ENCODE measurements around the gene HMGN4.

DNA sequence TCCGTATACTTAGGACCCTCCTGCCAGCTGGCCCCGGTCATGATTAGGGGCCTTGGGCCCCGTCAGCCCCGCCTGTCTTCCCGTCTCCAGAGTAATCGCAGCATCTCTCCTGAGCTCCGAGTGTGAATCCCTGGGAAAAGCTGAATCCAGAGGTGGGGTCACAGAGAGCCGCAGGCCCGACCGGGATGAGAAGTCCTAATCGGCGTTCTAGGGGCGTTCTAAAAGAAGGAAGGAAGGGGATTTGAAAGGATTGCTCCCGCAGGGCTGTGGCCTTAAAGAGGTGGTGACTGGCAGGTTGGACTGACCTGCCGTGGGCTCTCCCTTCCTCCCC is 371 bp downstream of the HMGN4 start:
- TF ChIP-seq, protein P1, sequence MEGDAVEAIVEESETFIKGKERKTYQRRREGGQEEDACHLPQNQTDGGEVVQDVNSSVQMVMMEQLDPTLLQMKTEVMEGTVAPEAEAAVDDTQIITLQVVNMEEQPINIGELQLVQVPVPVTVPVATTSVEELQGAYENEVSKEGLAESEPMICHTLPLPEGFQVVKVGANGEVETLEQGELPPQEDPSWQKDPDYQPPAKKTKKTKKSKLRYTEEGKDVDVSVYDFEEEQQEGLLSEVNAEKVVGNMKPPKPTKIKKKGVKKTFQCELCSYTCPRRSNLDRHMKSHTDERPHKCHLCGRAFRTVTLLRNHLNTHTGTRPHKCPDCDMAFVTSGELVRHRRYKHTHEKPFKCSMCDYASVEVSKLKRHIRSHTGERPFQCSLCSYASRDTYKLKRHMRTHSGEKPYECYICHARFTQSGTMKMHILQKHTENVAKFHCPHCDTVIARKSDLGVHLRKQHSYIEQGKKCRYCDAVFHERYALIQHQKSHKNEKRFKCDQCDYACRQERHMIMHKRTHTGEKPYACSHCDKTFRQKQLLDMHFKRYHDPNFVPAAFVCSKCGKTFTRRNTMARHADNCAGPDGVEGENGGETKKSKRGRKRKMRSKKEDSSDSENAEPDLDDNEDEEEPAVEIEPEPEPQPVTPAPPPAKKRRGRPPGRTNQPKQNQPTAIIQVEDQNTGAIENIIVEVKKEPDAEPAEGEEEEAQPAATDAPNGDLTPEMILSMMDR (IDR thresholded peaks at IDR 0.05) = no peak
- no peak for TF ChIP-seq POLR2A (IDR thresholded peaks at IDR 0.05)
